AG09309 (cell line): Measurements from ENCODE around the gene YIPF3.

Experiments used
- DNase-seq: peaks from one replicate; pipeline ENCODE4 v3.0.0-alpha.2; 2010; ENCODE audit warnings: low read depth
- H3K4me3 ChIP-seq: 2 replicates; pipeline ENCODE4 v1.5.1; 2011; ENCODE audit warnings: mild to moderate bottlenecking, low read depth, low read length, moderate library complexity; ENCODE audit not compliant: control insufficient read depth
- TF ChIP-seq, protein P1 (sequence below): IDR thresholded peaks from 2 replicates; pipeline ENCODE4 v1.5.1; 2011; ENCODE audit warnings: mild to moderate bottlenecking, low read depth, low read length, inconsistent platforms; ENCODE audit not compliant: insufficient read depth, control insufficient read depth; ENCODE audit errors: missing control alignments

The YIPF3 gene

GRCh38 chr6:43509142-43509983 is 7.4 kb downstream of the YIPF3 start:
- TF ChIP-seq, protein P1, sequence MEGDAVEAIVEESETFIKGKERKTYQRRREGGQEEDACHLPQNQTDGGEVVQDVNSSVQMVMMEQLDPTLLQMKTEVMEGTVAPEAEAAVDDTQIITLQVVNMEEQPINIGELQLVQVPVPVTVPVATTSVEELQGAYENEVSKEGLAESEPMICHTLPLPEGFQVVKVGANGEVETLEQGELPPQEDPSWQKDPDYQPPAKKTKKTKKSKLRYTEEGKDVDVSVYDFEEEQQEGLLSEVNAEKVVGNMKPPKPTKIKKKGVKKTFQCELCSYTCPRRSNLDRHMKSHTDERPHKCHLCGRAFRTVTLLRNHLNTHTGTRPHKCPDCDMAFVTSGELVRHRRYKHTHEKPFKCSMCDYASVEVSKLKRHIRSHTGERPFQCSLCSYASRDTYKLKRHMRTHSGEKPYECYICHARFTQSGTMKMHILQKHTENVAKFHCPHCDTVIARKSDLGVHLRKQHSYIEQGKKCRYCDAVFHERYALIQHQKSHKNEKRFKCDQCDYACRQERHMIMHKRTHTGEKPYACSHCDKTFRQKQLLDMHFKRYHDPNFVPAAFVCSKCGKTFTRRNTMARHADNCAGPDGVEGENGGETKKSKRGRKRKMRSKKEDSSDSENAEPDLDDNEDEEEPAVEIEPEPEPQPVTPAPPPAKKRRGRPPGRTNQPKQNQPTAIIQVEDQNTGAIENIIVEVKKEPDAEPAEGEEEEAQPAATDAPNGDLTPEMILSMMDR: no peak
- H3K4me3 ChIP-seq: peak overlapping the region; percentile 47
- no peak for DNase-seq

- TF ChIP-seq, protein P1: no peak
- DNase-seq: no peak
- no peak overlapping the region for H3K4me3 ChIP-seq
Observed at GRCh38 chr6:43508481-43509141, 8.1 kb downstream of the YIPF3 start.

DNA sequence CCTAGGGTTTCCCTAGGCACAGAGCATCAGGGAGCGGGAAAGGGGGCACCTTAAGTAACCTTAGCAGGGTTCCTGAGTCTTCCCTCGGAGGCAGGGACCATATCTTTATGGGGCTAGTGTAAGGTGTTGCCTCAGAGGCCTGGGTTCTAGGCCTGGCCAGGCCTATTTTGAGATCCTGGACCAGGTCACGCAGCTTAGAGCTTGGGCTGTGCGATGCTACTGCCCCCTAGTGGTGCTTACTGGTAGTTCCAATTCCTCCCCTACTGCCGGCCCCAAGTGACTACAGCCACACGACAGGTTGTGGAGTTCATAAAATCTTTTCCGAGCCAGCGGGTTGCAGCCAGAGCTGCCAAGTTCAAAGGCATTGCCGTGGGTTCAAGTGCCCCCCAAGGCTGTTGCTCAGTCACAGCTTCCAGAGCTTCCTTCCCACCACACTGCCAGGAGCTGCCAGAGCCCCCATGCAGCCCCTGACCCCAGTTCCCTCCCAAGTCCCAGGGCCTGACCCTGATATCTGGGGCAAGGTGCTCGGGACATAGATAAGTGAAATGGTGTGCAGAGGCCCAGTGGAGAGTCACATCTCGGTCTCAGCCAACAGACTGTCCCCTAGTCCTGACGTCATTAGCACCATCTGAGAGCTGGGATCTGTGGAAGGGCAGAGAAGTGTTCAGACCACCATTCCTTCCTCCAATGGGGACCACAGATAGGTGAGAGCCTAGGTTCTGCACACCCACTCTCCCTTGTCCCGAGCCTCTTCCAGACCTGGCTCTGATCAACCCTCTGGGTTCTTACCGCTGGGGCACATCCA is 9.9 kb downstream of the YIPF3 start:
- TF ChIP-seq, protein P1: peak; percentile 95
- peak; percentile 39 for DNase-seq
- no peak overlapping the region for H3K4me3 ChIP-seq

- no peak for DNase-seq
- TF ChIP-seq, protein P1: no peak
- H3K4me3 ChIP-seq: no peak overlapping the region
Observed at GRCh38 chr6:43506171-43506570, 10.6 kb downstream of the YIPF3 start.

GRCh38 chr6:43505718-43506117 is 11.0 kb downstream of the YIPF3 start:
- no peak overlapping the region for H3K4me3 ChIP-seq

More at GRCh38 chr6:43505718-43506117, 11.0 kb downstream of the YIPF3 start:
- TF ChIP-seq, protein P1: no peak
- no peak for DNase-seq
